Adipocyte (in vitro differentiated cells): Measurements from ENCODE around the gene APOL3.
"Not testable (repeated sequence)": the region's sequence is repeated elsewhere in the genome, so short reads cannot be mapped to it uniquely, and the experiment has no call there.

Experiments
- DNase-seq: peaks from one replicate; pipeline ENCODE4 v3.0.0-alpha.2; 2015; ENCODE audit warnings: low read depth
- H3K27me3 ChIP-seq: replicated peaks from 2 replicates; pipeline ENCODE4 v1.7.0; 2013; ENCODE audit warnings: mild to moderate bottlenecking, low read length, moderate library complexity; ENCODE audit not compliant: control insufficient read depth, insufficient read depth
- H3K36me3 ChIP-seq: 2 replicates; pipeline ENCODE4 v1.7.0; 2013; ENCODE audit warnings: low read length, mild to moderate bottlenecking, moderate library complexity; ENCODE audit not compliant: control insufficient read depth, insufficient read depth, severe bottlenecking
- H3K4me1 ChIP-seq: 2 replicates; pipeline ENCODE4 v1.7.0; 2013; ENCODE audit warnings: mild to moderate bottlenecking, low read length, moderate library complexity; ENCODE audit not compliant: control insufficient read depth, insufficient read depth
- H3K4me3 ChIP-seq: 2 replicates; pipeline ENCODE4 v1.7.0; 2013; ENCODE audit warnings: mild to moderate bottlenecking, low read length, moderate library complexity
- H3K9ac ChIP-seq: 2 replicates; pipeline ENCODE4 v1.7.0; 2013; ENCODE audit warnings: mild to moderate bottlenecking, low read length, moderate library complexity
- H3K9me3 ChIP-seq: 2 replicates; pipeline ENCODE4 v1.7.0; 2013; ENCODE audit warnings: mild to moderate bottlenecking, low read length, moderate library complexity; ENCODE audit not compliant: control insufficient read depth

The APOL3 gene, protein sequence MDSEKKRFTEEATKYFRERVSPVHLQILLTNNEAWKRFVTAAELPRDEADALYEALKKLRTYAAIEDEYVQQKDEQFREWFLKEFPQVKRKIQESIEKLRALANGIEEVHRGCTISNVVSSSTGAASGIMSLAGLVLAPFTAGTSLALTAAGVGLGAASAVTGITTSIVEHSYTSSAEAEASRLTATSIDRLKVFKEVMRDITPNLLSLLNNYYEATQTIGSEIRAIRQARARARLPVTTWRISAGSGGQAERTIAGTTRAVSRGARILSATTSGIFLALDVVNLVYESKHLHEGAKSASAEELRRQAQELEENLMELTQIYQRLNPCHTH

DNA sequence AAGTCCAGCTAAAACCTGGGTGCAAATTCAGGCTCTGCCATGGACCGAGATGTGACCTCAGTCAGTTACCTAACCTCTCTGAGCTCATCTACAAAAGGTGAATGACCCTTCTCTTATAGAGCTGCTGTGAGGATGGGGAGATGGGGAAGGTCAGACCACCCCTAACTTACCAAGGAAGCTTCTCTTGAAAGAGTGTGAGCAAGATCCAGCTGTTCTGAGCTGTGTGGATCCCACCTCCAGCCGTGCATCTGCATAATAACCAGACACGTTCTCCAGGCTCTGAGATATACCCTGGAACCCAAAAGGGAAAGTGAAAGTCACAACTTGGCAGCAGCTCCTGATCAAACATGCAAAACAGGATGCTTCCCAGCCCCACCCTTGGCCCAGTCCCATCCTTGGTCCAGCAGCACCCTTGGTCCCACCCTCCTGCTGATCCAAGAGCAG is at the start of gene APOL3:
TSS of gene APOL3 (minus strand) at position 257 of the 444 bp plus-strand sequence. CDS start 11,700 bp downstream, outside the sequence.
- DNase-seq: peak; percentile 57
- Histone ChIP-seq H3K9ac (peak within 1 kb of the TSS; percentile 79), H3K27me3 (no peaks in the 10 kb centered on the region), H3K4me1 (peaks cover 78% of the 10 kb centered on the region), H3K9me3 (no peaks in the 10 kb centered on the region), H3K36me3 (no peaks in the 10 kb centered on the region), H3K4me3 (peak within 1 kb of the TSS; percentile 81)

DNA sequence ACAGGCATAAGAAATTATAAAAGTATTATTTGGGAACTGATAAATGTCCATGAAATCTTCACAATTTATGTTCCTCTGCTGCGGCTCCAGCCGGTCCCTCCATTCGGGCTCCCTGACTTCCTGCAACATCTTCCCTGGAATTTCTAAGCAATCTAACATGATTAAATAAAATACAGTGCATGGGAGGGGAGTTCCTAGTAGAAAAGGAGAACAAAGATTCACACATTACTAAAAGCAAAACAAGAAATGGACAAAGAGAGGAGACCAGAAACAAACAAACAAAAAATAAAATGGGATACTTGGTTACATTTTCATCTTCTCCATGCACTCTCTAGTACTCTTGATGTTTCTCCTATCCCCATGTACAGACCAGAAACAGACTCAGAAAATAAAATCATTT is 49.7 kb upstream of the APOL3 start:
- no peak overlapping the region for H3K4me3 ChIP-seq
- H3K4me1 ChIP-seq: peaks cover 13% of the 10 kb centered on the region
- H3K9ac ChIP-seq: no peak overlapping the region
- peaks cover 34% of the 10 kb centered on the region for H3K27me3 ChIP-seq
- DNase-seq: no peak
- no peaks in the 10 kb centered on the region for H3K36me3 ChIP-seq
- H3K9me3 ChIP-seq: peaks cover 10% of the 10 kb centered on the region

DNA sequence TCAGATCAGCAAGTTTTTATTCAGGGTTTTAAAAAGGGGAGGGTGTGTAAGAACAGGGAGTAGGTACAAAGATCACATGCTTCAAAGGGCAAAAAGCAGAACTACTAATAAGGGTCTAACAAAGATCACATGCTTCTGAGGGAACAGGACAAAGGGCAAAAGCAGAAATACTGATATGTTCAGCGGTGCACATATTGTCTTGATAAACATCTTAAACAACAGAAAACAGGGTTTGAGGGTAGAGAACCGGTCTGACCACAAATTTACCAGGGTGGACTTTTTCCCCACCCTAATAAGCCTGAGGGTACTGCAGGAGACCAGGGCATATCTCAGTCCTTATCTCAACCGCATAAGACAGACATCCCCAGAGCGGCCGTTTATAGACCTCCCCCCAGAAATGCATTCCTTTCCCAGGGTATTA is 48.9 kb upstream of the APOL3 start:
- peaks cover 13% of the 10 kb centered on the region for H3K4me1 ChIP-seq
- not testable (repeated sequence) for H3K9ac ChIP-seq, DNase-seq, H3K36me3 ChIP-seq, H3K4me3 ChIP-seq, H3K9me3 ChIP-seq
- peaks cover 30% of the 10 kb centered on the region for H3K27me3 ChIP-seq

DNA sequence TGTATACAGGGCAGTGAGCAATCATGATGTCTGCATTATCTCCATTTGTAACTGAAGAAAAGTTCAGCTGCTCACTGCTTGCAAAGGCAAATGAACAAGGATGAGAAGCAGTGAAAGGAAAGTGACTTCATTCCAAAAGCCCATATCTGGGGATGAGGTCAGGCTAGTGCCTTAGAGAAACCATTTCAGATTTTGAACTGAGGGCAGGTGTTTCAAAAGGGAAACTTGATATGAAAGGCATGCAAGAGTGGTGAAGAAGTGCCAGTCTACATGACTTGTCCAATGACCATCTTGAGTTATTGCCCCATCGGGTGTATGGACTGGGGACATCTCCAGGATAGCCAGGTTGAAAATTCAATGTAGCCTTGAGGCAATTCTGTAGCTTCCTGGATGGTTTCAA is 48.4 kb upstream of the APOL3 start:
- Histone ChIP-seq H3K27me3 (peaks cover 29% of the 10 kb centered on the region), H3K9me3 (peaks cover 10% of the 10 kb centered on the region), H3K4me1 (peaks cover 13% of the 10 kb centered on the region), H3K9ac (no peak overlapping the region), H3K4me3 (no peak overlapping the region), H3K36me3 (no peaks in the 10 kb centered on the region)
- no peak for DNase-seq

DNA sequence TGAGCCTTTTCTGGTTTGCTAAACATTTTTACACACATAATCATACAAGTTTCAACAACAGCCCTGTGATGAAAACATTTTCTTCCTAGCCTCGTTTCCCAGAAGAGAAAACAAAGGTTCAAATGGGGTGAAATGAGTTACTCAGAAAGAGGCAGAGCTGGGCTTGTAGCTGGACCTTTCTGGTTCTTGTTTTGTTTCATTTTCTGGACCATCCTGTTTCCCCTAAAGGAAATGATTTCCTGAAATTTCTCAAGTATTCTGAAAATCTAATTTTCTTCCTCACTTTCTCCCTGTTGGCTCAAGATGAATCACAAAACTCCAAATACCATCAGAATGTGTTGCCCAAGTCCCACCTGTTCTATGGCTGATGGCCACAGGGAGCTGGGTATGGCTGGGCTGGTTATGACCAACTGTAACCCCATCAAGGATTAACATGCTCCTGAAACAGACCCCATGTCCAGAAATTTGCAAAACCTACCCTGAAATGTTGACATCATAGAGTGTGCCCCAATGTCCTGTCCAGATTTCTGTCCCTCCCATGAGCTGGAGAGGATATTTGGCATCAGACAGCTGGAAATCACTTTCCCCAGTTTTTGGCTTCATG is 47.7 kb upstream of the APOL3 start:
- H3K9ac ChIP-seq: no peak overlapping the region
- peaks cover 10% of the 10 kb centered on the region for H3K9me3 ChIP-seq
- no peak for DNase-seq
- H3K4me3 ChIP-seq: no peak overlapping the region
- H3K36me3 ChIP-seq: no peaks in the 10 kb centered on the region
- peaks cover 25% of the 10 kb centered on the region for H3K27me3 ChIP-seq
- peaks cover 13% of the 10 kb centered on the region for H3K4me1 ChIP-seq

DNA sequence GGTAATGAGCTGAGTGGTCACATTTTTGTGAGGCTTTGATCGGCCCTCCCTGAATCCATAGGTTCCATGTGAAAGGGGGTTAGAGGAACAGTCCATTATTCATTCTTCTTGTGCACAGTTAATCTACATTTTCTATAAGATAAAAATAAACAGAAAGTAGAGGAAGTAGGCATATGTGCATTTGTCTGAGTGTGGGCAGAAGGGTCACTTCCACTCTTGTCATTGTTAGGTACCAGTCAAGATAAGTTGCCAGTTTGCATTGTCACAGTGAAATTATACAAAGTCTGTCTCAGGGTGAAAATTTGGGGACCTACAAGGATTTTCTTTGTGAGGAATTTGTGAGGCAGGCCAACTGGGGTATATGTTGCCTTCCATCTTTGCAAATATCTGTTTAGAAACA is 45.7 kb upstream of the APOL3 start:
- Histone ChIP-seq H3K4me1 (peaks cover 20% of the 10 kb centered on the region), H3K4me3 (no peak overlapping the region), H3K36me3 (no peaks in the 10 kb centered on the region), H3K9ac (no peak overlapping the region), H3K9me3 (peaks cover 7% of the 10 kb centered on the region), H3K27me3 (peaks cover 7% of the 10 kb centered on the region)
- DNase-seq: no peak

DNA sequence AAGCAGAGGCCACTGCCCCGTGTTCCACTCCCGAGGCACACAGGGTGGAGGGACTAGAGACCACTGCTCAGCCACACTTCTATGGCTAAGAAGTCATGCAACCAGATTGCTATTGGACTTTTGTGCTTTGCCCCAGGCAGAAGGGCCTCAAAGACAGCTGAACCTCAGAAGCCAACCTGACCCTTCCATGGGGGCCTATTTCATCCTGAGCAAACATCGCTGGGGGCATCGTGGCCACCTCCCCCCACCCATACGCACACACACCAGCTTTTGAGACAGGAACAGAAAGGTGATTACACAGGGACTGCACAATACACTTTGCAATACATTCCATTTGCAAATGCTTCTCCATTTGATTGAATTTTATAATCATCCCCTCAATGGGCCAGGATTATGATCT is 45.0 kb upstream of the APOL3 start:
- not testable (repeated sequence) for H3K27me3 ChIP-seq, H3K9me3 ChIP-seq, DNase-seq, H3K36me3 ChIP-seq, H3K4me3 ChIP-seq, H3K9ac ChIP-seq
- H3K4me1 ChIP-seq: peaks cover 20% of the 10 kb centered on the region

DNA sequence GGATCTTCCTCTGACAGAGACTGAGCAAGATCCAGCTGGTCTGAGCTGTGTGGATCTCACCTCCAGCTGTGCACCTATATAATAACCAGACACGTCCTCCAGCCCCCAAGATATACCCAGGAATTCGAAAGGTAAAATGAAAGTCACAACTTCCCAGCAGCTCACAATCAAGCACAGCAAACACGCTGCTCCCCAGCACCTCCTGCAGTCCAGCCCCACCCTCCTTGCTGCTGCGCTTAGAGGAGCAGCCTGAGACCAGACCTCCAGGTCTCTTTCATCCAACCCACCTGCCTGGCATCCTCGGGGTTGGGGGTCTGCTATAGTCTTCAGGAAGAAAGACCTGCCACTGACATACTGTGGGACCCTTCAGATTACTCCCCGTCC is 44.1 kb upstream of the APOL3 start:
- H3K27me3 ChIP-seq: peaks cover 4% of the 10 kb centered on the region
- H3K36me3 ChIP-seq: no peaks in the 10 kb centered on the region
- peaks cover 20% of the 10 kb centered on the region for H3K4me1 ChIP-seq
- H3K4me3 ChIP-seq: no peak overlapping the region
- no peak overlapping the region for H3K9ac ChIP-seq
- no peak for DNase-seq
- peaks cover 5% of the 10 kb centered on the region for H3K9me3 ChIP-seq

DNA sequence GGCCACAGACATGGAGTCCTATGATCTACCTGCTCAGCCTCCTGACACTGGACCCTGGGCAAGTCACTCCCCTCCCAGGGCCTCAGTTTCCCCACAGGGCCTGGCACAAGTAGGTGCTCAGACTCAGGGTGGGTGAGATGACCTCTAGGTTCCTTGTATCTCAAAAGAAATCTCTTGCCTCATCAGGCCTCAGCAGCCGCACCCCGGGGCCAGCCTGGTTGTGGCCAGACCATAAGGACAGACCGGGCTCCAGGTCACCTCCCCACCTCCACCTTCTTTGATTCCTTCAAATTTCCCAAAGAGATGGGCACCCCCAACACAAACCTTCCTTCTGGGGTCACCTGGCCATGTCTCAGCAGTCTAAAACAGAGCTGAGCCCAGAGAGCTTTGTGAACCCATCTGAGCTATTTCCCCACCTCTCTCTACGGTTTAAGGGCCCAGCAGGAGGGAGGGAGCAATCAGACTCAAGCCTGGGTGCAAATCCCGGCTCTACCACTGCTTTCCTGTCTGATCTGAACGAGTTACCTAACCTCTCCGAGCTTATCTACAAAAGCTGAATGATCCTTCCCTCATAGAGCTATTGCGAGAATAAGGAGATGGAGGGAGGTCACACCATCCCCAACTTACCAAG is 43.6 kb upstream of the APOL3 start:
- no peaks in the 10 kb centered on the region for H3K9me3 ChIP-seq
- no peaks in the 10 kb centered on the region for H3K36me3 ChIP-seq
- no peak for DNase-seq
- peaks cover 4% of the 10 kb centered on the region for H3K27me3 ChIP-seq
- H3K4me3 ChIP-seq: no peak overlapping the region
- H3K9ac ChIP-seq: no peak overlapping the region
- peaks cover 20% of the 10 kb centered on the region for H3K4me1 ChIP-seq

DNA sequence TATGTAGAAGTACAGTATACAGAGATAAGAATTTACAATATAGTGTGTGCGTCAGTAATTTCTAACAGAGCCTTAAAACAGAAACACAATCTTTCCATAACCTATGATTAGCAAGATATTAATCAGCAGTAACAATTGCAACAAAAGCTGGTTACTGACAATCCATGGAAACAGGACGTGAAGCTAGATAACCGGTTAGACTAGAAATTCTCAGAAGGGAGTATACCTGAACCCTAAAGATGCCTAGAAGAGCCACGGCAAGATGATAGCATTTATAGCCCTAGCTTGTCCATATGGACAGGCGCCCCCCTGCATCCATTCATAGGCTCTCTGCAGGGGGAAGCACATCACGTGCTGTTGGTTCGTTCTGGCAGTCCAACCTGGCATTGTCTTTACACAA is 42.9 kb upstream of the APOL3 start:
- DNase-seq, H3K9ac ChIP-seq, H3K9me3 ChIP-seq, H3K4me3 ChIP-seq, H3K36me3 ChIP-seq, H3K27me3 ChIP-seq: not testable (repeated sequence)
- peaks cover 16% of the 10 kb centered on the region for H3K4me1 ChIP-seq

DNA sequence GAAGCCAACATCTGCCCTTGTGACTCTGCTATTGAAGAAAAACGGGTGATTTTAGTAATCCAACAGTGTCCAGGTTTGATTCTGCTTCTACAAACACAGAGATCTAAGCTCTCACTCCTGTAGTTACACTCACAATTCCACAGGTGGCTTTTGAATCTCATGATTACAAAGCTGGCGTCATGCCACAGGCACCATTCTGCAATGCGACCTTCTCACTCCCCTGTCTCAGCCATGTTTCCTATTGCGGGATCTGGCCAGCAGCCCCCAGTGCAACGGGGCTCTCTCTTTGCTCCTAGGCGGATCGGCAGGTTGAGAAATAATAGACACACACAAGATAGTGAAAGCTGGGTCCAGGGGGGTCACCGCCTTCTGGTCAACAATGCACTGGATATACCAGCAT is 42.4 kb upstream of the APOL3 start:
- H3K9ac ChIP-seq, DNase-seq, H3K4me3 ChIP-seq, H3K9me3 ChIP-seq, H3K27me3 ChIP-seq, H3K36me3 ChIP-seq: not testable (repeated sequence)
- peaks cover 11% of the 10 kb centered on the region for H3K4me1 ChIP-seq
